Fibroblast of lung (primary cell): ENCODE results near the gene PHF8. TPM values are rescaled to one million over a fixed set of nuclear protein-coding genes. Genes with fewer than 3 reads are reported as not detected.

ENCODE experiments used
- DNase-seq, 2 donors: peaks; one replicate each; pipeline versions ENCODE4 v3.0.0 to v3.0.0-alpha.2; 2010; ENCODE audit warnings: low read depth in 2 of 2
- H2AFZ ChIP-seq: 2 replicates; pipeline ENCODE4 v1.5.1; 2012; ENCODE audit warnings: low read length, control low read depth, inconsistent platforms
- H3K27ac ChIP-seq: 2 replicates; pipeline ENCODE4 v1.5.1; 2011; ENCODE audit warnings: low read length, control low read depth; ENCODE audit not compliant: insufficient read depth
- H3K27me3 ChIP-seq: 2 replicates; pipeline ENCODE4 v1.5.1; 2011; ENCODE audit warnings: mild to moderate bottlenecking, low read length; ENCODE audit not compliant: control insufficient read depth, insufficient read depth
- H3K36me3 ChIP-seq: 2 replicates; pipeline ENCODE4 v1.5.1; 2011; ENCODE audit warnings: low read length; ENCODE audit not compliant: control insufficient read depth, insufficient read depth
- H3K4me1 ChIP-seq: 2 replicates; pipeline ENCODE4 v1.5.1; 2011; ENCODE audit warnings: low read length; ENCODE audit not compliant: control insufficient read depth, insufficient read depth; ENCODE audit errors: extremely low read depth
- H3K4me2 ChIP-seq: 2 replicates; pipeline ENCODE4 v1.5.1; 2011; ENCODE audit warnings: low read length, control low read depth; ENCODE audit not compliant: insufficient read depth; ENCODE audit errors: extremely low read depth
- H3K4me3 ChIP-seq, 4 experiments: fragments of 200-600 bp in 1 of 4; sonication (generic) in 1 of 4; replicated peaks in 1 of 4; 2 replicates each; pipeline ENCODE4 v1.5.1; 2011 to 2016; ENCODE audit warnings: low read length in 4 of 4, low read depth in 3 of 4, mild to moderate bottlenecking in 3 of 4, control low read depth in 2 of 4, inconsistent platforms in 1 of 4, mixed read lengths in 1 of 4; ENCODE audit not compliant: insufficient read depth in 1 of 4; ENCODE audit errors: control extremely low read depth in 1 of 4
- H3K79me2 ChIP-seq: 2 replicates; pipeline ENCODE4 v1.5.1; 2012; ENCODE audit warnings: mild to moderate bottlenecking, low read length, inconsistent platforms; ENCODE audit not compliant: control insufficient read depth, insufficient read depth
- H3K9ac ChIP-seq: 2 replicates; pipeline ENCODE4 v1.5.1; 2011; ENCODE audit warnings: mild to moderate bottlenecking, low read length, control low read depth; ENCODE audit not compliant: insufficient read depth
- H3K9me3 ChIP-seq: 2 replicates; pipeline ENCODE4 v1.5.1; 2012; ENCODE audit warnings: low read depth, low read length; ENCODE audit not compliant: control insufficient read depth, insufficient read depth
- H4K20me1 ChIP-seq: 2 replicates; pipeline ENCODE4 v1.5.1; 2011; ENCODE audit warnings: low read length; ENCODE audit not compliant: control insufficient read depth, insufficient read depth; ENCODE audit errors: extremely low read depth
- CTCF ChIP-seq, 2 donors: IDR thresholded peaks in 1 of 2; conservative IDR thresholded peaks in 1 of 2; 1 replicate in 1 of 2; 2 replicates in 1 of 2; pipeline ENCODE4 v1.5.1; 2011 to 2012; ENCODE audit warnings: low read length in 2 of 2, control low read depth in 1 of 2, inconsistent platforms in 1 of 2, low read depth in 1 of 2, mild to moderate bottlenecking in 1 of 2
- EZH2 ChIP-seq: IDR thresholded peaks from 2 replicates; pipeline ENCODE4 v1.5.1; 2012; ENCODE audit warnings: low read length, control low read depth, mild to moderate bottlenecking; ENCODE audit errors: missing control alignments
- polyA plus RNA-seq, 2 donors: library from polyadenylated mRNA; depleted of rRNA in 1 of 2; stranded (reverse) in 1 of 2; unstranded in 1 of 2; fragments of >200 nt; gene quantifications; 2 replicates each; pipeline ENCODE4 v1.2.1, GENCODE V29; 2011 to 2012; ENCODE audit warnings: missing spikeins in 1 of 2
- total RNA-seq: library from RNA; depleted of rRNA; stranded (reverse); fragments of >200 nt; gene quantifications from 2 replicates; pipeline ENCODE4 v1.2.1, GENCODE V29; 2014

Gene PHF8
- total and polyA plus RNA-seq, 2 donors (not counting 1 experiment from before 2014, with no cell fraction given): 7.8 to 16.7 TPM

GRCh38 chrX:54007682-54008081 lies 36.6 kb downstream of the PHF8 start:
- H2AFZ ChIP-seq: no peak overlapping the region

GRCh38 chrX:53997724-53998123 lies 46.5 kb downstream of the PHF8 start:
- Histone ChIP-seq H3K4me1 (no peaks in the 10 kb centered on the region), H3K9ac (no peak overlapping the region), H3K79me2 (no peaks in the 10 kb centered on the region), H4K20me1 (no peaks in the 10 kb centered on the region), H3K9me3 (no peaks in the 10 kb centered on the region), H3K27ac (no peak overlapping the region), H3K36me3 (peaks cover 1% of the 10 kb centered on the region), H3K27me3 (no peaks in the 10 kb centered on the region), H3K4me3 (no peak overlapping the region), H2AFZ (no peak overlapping the region), H3K4me2 (no peak overlapping the region)
- TF ChIP-seq EZH2 (no peak), CTCF (conservative IDR thresholded peaks at IDR 0.05 in 1 of 2, IDR thresholded peaks at IDR 0.05 in 1 of 2; ENCODE audit: low read depth in 1 of 2, low read length in 2 of 2) (no peak)
- no peak for DNase-seq

More at GRCh38 chrX:54007682-54008081, 36.6 kb downstream of the PHF8 start:
- Histone ChIP-seq H3K9ac (no peak overlapping the region), H3K4me3 (no peak overlapping the region), H4K20me1 (no peaks in the 10 kb centered on the region), H3K36me3 (no peaks in the 10 kb centered on the region), H3K9me3 (no peaks in the 10 kb centered on the region), H3K27me3 (no peaks in the 10 kb centered on the region), H3K79me2 (no peaks in the 10 kb centered on the region), H3K4me1 (no peaks in the 10 kb centered on the region), H3K4me2 (no peak overlapping the region), H3K27ac (no peak overlapping the region)
- TF ChIP-seq CTCF (conservative IDR thresholded peaks at IDR 0.05 in 1 of 2, IDR thresholded peaks at IDR 0.05 in 1 of 2; ENCODE audit: low read depth in 1 of 2, low read length in 2 of 2): no peak
- TF ChIP-seq EZH2: no peak
- DNase-seq: no peak

- no peaks in the 10 kb centered on the region for H3K4me1 ChIP-seq
- H4K20me1 ChIP-seq: no peaks in the 10 kb centered on the region
- no peak overlapping the region for H3K4me2 ChIP-seq
- H2AFZ ChIP-seq: no peak overlapping the region
- no peak for TF ChIP-seq EZH2
- no peak for TF ChIP-seq CTCF (conservative IDR thresholded peaks at IDR 0.05 in 1 of 2, IDR thresholded peaks at IDR 0.05 in 1 of 2; ENCODE audit: low read depth in 1 of 2, low read length in 2 of 2)
- H3K4me3 ChIP-seq: no peak overlapping the region
- no peaks in the 10 kb centered on the region for H3K27me3 ChIP-seq
- DNase-seq: no peak
- no peak overlapping the region for H3K9ac ChIP-seq
- H3K9me3 ChIP-seq: no peaks in the 10 kb centered on the region
- H3K79me2 ChIP-seq: no peaks in the 10 kb centered on the region
- peaks cover 1% of the 10 kb centered on the region for H3K36me3 ChIP-seq
- H3K27ac ChIP-seq: no peak overlapping the region
Observed at GRCh38 chrX:53992589-53992988, 51.7 kb downstream of the PHF8 start.
